ENCODE results near the gene TSC22D1.
"Not testable (repeated sequence)": the region's sequence is repeated elsewhere in the genome, so short reads cannot be mapped to it uniquely, and the experiment has no call there.

Gene TSC22D1

GRCh38 chr13:44566601-44567000 lies 9.5 kb downstream of the TSC22D1 start:
- peak in 1 of 3 experiments; percentile 32 for DNase-seq

DNA sequence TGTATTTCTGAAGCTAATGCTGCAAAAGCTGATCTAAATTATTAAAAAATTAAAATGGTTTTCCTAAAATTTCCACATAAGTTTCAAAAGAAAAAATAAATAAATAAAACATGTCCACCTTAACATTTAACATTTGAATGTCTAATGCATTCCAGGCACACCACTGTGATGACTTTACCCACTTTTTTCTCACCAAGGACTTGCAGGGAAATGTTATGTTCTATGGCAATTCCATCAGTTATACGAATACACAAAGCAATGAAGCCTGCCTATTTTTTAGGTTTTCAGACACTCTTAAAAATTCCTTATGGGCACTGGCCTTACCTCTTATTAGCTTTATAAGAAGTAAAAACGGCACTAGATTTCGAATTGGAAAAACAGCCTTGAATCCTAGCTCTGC lies 10.2 kb downstream of the TSC22D1 start:
- DNase-seq, result no peak

DNA sequence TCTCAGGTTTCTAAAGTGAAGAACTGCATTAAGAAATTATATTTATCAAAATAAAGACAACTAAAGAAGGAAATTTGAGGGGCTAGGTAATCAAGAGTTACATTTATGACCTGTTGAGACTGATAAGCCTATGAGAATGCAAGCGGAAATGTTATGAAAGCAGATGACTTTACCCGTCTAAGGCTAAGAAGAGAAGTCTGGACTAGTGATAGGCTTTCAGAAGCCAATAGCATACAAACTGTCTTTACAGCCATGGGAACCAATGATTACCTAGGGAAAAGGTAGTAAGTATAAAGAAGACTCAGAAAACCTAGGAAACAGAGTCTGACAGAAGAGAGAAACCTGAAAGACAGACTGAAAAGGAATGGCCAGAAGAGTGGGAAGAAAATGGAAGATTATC lies 11.2 kb downstream of the TSC22D1 start:
- DNase-seq, result no peak

DNA sequence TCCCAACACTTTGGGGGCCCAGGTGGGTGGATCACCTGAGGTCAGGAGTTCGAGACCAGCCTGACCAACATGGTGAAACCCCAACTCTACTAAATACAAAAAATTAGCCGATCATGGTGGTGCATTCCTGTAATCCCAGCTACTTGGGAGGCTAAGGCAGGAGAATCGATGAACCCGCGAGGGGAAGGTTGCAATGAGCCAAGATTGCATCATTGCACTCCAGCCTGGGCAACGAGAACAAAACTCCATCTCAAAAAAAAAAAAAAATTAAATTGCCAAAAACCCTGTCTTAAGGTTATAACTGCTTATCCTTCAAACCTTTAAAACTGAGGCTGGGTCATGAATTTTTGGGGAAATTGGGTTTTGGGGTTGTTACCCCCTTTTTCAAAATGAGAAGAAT lies 13.3 kb downstream of the TSC22D1 start:
- DNase-seq, result not testable (repeated sequence)

- no peak for DNase-seq
These were observed 14.8 kb downstream of the TSC22D1 start for GRCh38 chr13:44561351-44561750.

DNA sequence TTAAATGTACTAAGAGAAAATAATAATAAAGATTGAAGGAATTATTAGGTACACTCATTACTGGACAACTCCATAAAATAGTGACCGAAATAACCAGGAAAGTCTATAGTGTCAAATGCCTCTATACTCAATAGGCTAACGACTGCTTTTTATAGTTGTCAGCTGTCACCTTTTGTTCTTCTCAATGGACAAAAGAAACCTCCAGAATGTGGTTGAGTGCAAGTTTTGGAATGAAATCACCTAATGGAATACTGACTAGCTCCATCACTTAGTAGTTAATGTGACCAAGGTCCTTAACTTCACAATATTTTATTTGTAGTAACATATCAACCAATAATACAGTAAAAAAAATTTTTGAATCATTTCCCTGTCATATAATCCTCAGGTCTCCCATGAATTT lies 18.1 kb downstream of the TSC22D1 start:
- DNase-seq, result peak in 1 of 3 experiments; percentile 0

DNA sequence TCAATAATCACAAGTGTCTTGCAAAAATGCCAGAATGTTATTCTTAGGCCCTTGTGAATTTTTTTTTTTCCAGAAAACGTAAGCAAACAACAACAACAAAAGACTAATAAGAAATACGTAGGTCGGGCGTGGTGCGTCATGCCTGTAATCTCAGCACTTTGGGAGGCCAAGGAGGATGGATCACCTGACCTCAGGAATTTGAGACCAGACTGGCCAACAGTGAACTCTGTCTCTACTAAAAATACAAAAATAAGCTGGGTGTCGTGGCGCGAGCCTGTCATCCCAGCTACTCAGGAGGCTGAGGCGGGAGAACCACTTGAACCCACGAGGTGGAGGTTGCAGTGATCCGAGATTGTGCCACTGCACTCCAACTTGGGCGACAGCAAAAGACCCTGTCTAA lies 20.9 kb downstream of the TSC22D1 start:
- DNase-seq, result no peak

DNA sequence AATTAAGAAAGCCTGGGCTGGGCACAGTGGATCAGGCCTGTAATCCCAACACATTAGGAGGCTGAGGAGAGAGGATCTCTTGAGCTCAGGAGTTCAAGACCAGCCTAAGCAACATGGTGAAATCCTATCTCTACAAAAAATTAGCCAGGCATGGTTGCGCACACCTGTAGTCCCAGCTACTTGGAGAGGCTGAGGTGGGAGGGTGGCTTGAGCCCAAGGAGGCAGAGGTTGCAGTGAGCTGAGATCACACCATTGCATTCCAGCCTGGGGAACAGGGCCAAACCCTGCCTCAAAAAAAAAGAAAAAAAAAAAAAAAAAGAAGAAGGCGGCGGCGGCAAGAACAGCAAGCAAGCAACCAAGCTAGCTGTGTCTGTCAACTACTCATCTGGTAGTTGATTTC lies 26.7 kb downstream of the TSC22D1 start:
- no peak for DNase-seq

- no peak for DNase-seq
These were observed 30.0 kb downstream of the TSC22D1 start for GRCh38 chr13:44546164-44546563.

GRCh38 chr13:44543369-44543768 lies 32.8 kb downstream of the TSC22D1 start:
- DNase-seq, result no peak

GRCh38 chr13:44542361-44542760 lies 33.8 kb downstream of the TSC22D1 start:
- no peak for DNase-seq

DNA sequence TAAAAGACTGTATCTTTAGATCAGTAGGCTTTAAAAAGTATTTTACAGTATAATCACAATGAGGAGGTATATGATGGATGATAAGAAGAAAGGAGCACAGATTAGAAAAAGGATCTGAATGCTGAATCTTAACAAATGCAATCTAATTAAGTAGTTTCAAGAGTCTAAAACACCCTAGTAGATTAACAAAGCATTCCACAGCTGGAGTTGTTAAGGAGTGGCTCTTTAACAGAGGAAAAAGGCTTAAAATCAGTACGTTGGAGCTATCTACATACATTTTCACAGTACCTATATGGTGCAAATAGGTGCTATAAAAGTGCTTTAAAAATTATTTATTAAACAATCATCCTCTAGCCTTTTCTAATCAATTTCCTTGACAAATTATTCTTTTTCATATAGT lies 34.5 kb downstream of the TSC22D1 start:
- DNase-seq, result no peak

DNA sequence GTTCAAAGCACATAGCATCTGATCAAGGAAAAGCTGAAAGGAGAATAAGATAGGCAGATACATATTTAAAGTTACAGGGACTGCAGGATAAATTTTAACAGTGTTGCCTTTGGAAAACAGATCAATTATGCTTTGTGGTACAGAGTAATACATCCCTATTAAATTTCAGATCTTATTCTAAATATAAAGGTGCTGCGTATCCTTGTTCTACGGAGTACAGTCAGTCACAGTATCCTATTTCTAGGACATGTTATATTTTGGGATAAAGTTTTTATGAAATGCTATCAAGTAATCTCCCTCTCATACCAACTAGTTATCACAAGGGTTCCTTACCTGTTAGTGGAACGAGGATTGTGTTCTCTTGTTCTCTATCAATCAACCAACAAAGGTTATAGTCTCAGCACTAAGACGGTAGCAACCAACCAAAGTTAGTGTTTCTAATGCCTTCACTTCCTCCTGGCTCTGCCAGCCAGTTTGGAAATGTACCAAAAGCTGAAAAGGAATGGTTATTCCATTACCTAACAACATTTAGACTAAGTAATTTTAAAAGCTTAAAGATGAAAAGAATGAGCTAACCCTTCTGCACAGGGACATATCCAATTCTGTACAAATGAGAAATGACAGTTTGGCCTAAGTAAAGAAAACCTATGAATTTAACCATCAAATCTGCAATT lies 35.2 kb downstream of the TSC22D1 start:
- no peak for DNase-seq

- DNase-seq, result no peak
These were observed 38.9 kb downstream of the TSC22D1 start for GRCh38 chr13:44537248-44537647.

DNA sequence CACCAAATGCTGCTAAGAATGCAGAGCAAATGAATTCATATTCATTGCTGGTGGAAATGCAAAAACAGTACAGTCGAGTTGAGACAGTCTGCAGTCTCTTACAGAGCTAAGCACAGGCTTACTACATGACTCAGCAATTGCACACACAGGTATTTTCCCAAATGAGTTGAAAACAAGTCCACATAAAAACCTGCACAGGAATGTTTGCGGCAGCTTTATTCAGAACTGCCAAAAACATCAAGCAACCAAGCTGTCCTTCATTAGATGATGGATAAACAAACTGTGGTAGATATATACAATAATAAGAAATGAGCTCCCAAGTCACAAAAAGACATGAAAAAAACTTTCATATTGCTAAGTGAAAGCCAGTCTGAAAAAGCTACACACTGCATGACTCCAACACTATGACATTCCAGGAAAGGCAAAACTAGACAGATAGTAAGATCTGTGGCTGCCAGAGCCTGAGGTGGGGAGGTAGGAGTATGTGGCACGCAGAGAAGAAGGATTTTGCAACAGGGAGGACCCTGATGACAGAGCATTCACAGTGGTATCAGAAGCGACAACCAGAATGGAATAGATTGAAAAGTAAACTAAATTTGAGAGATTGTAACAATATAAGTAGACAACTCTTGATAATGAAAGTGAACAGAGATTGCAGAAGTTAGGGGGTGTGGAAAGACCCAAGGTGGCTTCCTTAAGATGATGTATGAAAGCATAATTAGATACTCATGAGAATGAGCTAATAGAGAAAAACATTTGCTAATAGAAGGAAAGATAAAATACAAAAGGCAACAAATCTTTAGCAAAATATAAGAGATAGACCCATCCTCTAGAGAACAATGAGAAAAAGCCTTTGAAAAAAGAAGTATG lies 52.7 kb downstream of the TSC22D1 start:
- DNase-seq, result no peak

GRCh38 chr13:44519642-44520041 lies 56.5 kb downstream of the TSC22D1 start:
- no peak for DNase-seq

DNA sequence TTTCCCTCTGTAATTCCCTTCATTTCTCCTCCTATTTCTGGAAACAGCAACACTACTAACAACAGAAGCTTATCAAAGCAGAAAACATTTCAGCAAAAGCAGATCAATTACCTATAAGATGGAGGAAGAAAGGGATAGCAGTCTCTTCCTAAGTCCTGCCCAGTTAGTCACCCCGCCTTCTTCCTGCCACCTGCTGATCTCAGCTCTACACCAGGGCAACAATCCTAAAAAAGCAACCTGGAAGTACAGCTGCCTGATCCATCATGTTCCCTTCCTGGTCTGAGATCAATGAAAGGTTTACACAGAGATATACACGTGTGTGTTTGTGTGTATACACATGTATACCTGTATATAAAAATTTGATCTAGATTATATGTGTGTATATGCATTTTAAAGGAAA lies 59.4 kb downstream of the TSC22D1 start:
- DNase-seq, result peak in 2 of 3 experiments; percentile 9 to 33

- no peak for DNase-seq
These were observed 61.9 kb downstream of the TSC22D1 start for GRCh38 chr13:44514278-44514677.

GRCh38 chr13:44509853-44510252 lies 66.3 kb downstream of the TSC22D1 start:
- DNase-seq, result not testable (repeated sequence)

GRCh38 chr13:44508562-44509077 lies 67.5 kb downstream of the TSC22D1 start:
- DNase-seq, result no peak

DNA sequence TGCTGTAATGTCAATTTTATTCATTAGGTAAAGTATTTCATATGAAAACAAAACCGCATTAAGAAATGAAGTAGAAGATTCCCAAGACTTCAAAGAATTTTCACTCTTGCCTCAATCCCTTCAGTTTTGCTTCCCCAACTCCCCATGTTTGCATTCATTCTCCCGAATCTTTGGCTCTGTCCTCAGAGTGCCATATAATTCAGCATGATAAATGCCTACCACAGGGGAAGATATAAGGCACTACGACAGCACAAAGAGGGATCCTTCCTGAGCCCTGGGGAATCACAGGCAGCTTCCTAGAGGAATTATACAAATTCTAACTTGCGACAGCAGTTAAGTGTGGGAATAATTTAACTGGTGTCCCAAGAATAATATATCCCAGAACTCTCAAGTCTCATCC lies 68.5 kb downstream of the TSC22D1 start:
- DNase-seq, result no peak

- DNase-seq, result no peak
These were observed 69.4 kb downstream of the TSC22D1 start for GRCh38 chr13:44506719-44507118.

DNA sequence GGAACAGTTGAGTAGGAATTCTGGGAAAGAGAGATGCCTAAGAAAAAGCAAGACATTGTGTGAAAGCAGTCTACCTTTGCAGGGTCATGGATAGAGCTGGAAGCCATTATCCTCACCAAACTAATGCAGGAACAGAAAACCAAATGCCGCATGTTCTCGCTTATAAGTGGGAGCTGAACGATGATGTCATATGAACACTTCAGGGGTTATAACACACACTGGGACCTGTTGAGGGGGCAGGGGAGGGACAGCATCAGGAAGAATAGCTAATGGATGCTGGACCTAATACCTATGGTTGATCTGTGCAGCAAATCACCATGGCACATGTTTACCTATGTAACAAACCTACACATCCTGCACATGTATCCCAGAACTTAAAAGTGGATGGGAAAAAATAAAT lies 69.9 kb downstream of the TSC22D1 start:
- no peak for DNase-seq

GRCh38 chr13:44504116-44504515 lies 72.0 kb downstream of the TSC22D1 start:
- no peak for DNase-seq
